K562 (cell line): Measurements from ENCODE around the gene C1orf167. TPM values are rescaled to one million over a fixed set of nuclear protein-coding genes. Genes with fewer than 3 reads are reported as not detected.

Experiments
- GTF2E2 ChIP-seq: fragments of 200-800 bp; sonication (Bioruptor generic); IDR thresholded peaks from 2 replicates; pipeline ENCODE4 v1.6.1; 2016; ENCODE audit warnings: missing genetic modification characterization, missing compliant biosample characterization
- HNRNPUL1 ChIP-seq: fragments of 200-400 bp; formaldehyde crosslinking; IDR thresholded peaks from 2 replicates; pipeline ENCODE4 v1.6.1; 2017; ENCODE audit warnings: low read length
- IFI16 ChIP-seq: fragments of 250-450 bp; sonication (Bioruptor Pico); IDR thresholded peaks from 2 replicates; pipeline ENCODE4 v2.1.2; 2022; ENCODE audit warnings: mild to moderate bottlenecking, inconsistent platforms
- MYBL2 ChIP-seq, 2 experiments: fragments of 450-650 bp in 1 of 2; sonication (generic) in 1 of 2; formaldehyde crosslinking in 1 of 2; IDR thresholded peaks; 2 replicates each; pipeline versions ENCODE4 v1.6.1 to v1.8.1; 2017 to 2022; ENCODE audit warnings: borderline replicate concordance in 1 of 2, inconsistent platforms in 1 of 2, low read depth in 1 of 2, mild to moderate bottlenecking in 1 of 2, missing genetic modification reagents in 1 of 2, moderate library complexity in 1 of 2
- NCOR1 ChIP-seq: fragments of 450-650 bp; IDR thresholded peaks from 2 replicates; pipeline ENCODE4 v1.6.1; 2016; ENCODE audit warnings: mild to moderate bottlenecking, moderate library complexity
- POLR2AphosphoS5 ChIP-seq: IDR thresholded peaks from 2 replicates; pipeline ENCODE4 v1.6.1; 2011; ENCODE audit warnings: mild to moderate bottlenecking, low read depth, low read length, moderate library complexity; ENCODE audit not compliant: control insufficient read depth, insufficient read depth
- PRMT5 ChIP-seq: sonication (generic); formaldehyde crosslinking; IDR thresholded peaks from 2 replicates; pipeline ENCODE4 v1.5.0; 2020; ENCODE audit warnings: missing genetic modification reagents
- RAD21 ChIP-seq, 2 experiments: fragments of 250-450 bp in 1 of 2; fragments of 450-650 bp in 1 of 2; sonication (Bioruptor Pico) in 1 of 2; formaldehyde crosslinking in 1 of 2; IDR thresholded peaks in 1 of 2; conservative IDR thresholded peaks in 1 of 2; 2 replicates each; pipeline versions ENCODE4 v1.4.0 to v1.8.0; 2020 to 2022; ENCODE audit warnings: mild to moderate bottlenecking in 2 of 2, moderate library complexity in 1 of 2
- TAF9B ChIP-seq: fragments of 450-650 bp; IDR thresholded peaks from 2 replicates; pipeline ENCODE4 v1.6.1; 2018; ENCODE audit warnings: mild to moderate bottlenecking; ENCODE audit not compliant: partially characterized antibody
- TGIF2 ChIP-seq: sonication (generic); formaldehyde crosslinking; IDR thresholded peaks from 2 replicates; pipeline ENCODE4 v1.8.1; 2022; ENCODE audit warnings: mild to moderate bottlenecking, missing genetic modification reagents, moderate library complexity
- U2AF1 ChIP-seq: fragments of 200-400 bp; formaldehyde crosslinking; optimal IDR thresholded peaks from 2 replicates; pipeline ENCODE3; 2017; ENCODE audit warnings: mild to moderate bottlenecking, low read depth, low read length, moderate library complexity
- ZNF175 ChIP-seq: fragments of 200-800 bp; sonication (Bioruptor generic); IDR thresholded peaks from 2 replicates; pipeline ENCODE4 v1.6.1; 2016; ENCODE audit warnings: low read depth, mild to moderate bottlenecking, missing genetic modification characterization, missing compliant biosample characterization
- ZNF436 ChIP-seq: fragments of 250-450, 450-650 bp; sonication (Bioruptor Pico); formaldehyde crosslinking; IDR thresholded peaks from 2 replicates; pipeline ENCODE4 v1.7.0; 2020; ENCODE audit warnings: mild to moderate bottlenecking
- polyA plus RNA-seq, 8 experiments: library from polyadenylated mRNA; depleted of rRNA in 4 of 8; stranded (reverse) in 5 of 8; unstranded in 3 of 8; fragments of >200 nt; fragmentation: Nextera tagmentation in 2 of 8; fragmentation: Illumina TruSeq in 1 of 8; extraction: Ambion mirVana in 2 of 8; extraction: Trizol in 1 of 8; gene quantifications; 2 replicates each; pipeline versions ENCODE4 v1.2.1 to v1.2.3, GENCODE V29; 2011 to 2014; ENCODE audit warnings: inconsistent platforms in 1 of 8, missing spikeins in 1 of 8
- total RNA-seq, 7 experiments: library from RNA; depleted of rRNA in 6 of 7; stranded (reverse); fragments of >200 nt in 6 of 7; fragmentation: Illumina TruSeq in 2 of 7; extraction: Trizol in 2 of 7; gene quantifications; 2 replicates each; pipeline versions ENCODE4 v1.2.1 to v1.2.3, GENCODE V29; 2011 to 2021; ENCODE audit warnings: low replicate concordance in 1 of 7
- TF ChIP-seq, protein P1 (sequence below): sonication (generic); formaldehyde crosslinking; IDR thresholded peaks from 2 replicates; pipeline ENCODE4 v1.8.0; 2022; ENCODE audit warnings: mild to moderate bottlenecking, missing genetic modification reagents
- TF ChIP-seq, protein P2 (sequence below): sonication (generic); formaldehyde crosslinking; IDR thresholded peaks from 2 replicates; pipeline ENCODE4 v1.9.0; 2022; ENCODE audit warnings: mild to moderate bottlenecking, missing genetic modification reagents
- TF ChIP-seq, protein P3 (sequence below): fragments of 200-400 bp; formaldehyde crosslinking; IDR thresholded peaks from 2 replicates; pipeline ENCODE4 v1.6.1; 2017; ENCODE audit warnings: mild to moderate bottlenecking, low read depth, low read length, moderate library complexity
- TF ChIP-seq, protein P4 (sequence below): fragments of 450-650 bp; formaldehyde crosslinking; IDR thresholded peaks from 2 replicates; pipeline ENCODE4 v1.4.0; 2022; ENCODE audit warnings: missing genetic modification characterization

The C1orf167 gene
- total and polyA plus RNA-seq, 9 of the 15 experiments (the other 6 are each of a cell fraction or from before 2014, with no cell fraction given): 0.22 to 0.86 (median 0.31) TPM; not detected in 2

DNA sequence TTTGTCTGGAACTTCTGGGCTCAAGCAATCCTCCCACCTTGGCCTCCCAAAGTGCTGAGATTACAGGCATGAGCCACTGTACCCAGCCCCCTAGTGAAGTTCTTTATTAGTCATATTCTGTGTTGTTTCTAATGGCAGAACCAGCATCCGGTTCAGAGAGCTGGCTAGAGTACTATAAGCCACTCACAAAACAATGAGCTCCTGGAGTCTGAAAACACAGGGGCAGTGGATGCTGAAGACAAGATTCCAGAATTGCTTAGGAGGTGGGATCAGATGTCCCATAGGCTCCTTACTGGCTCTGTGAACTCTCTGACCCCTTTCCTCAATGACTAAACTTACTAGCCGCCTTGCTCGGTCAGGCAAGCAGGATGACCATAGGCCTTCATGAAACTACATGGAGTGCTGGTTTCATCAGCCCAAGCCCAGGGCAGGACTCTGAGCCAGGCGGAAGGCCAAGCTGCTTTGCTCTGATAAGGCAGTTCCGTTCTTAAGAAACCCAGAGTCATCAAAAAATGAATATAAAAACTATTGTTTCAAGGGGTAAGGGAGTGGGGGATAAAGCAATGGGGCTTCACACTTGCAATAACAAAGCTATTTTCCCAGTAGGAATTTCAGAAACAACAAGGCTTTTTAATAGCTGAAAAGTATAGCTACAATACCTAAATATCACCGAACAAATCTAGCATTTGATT is 35.7 kb downstream of the C1orf167 start (continued):
- TF ChIP-seq MYBL2 (IDR thresholded peaks at IDR 0.05; ENCODE audit: low read depth) (no peak), MYBL2 (CRISPR knock-in tag; IDR thresholded peaks at IDR 0.05; ENCODE audit: borderline replicate concordance) (no peak), TAF9B (no peak), HNRNPUL1 (no peak), IFI16 (no peak), POLR2AphosphoS5 (peak; percentile 88), U2AF1 (no peak), TGIF2 (CRISPR knock-in tag) (no peak), NCOR1 (no peak), ZNF436 (CRISPR knock-in tag) (no peak; the same call in 1 of the 2 replicates), ZNF175 (peak; percentile 90), PRMT5 (CRISPR knock-in tag) (no peak), GTF2E2 (tag) (peak; percentile 84; the same call in 1 of the 2 replicates), RAD21 (CRISPR knock-in tag; conservative IDR thresholded peaks at IDR 0.05 in 1 of 2, IDR thresholded peaks at IDR 0.05 in 1 of 2) (peak; percentile 4 to 35; a peak in 2 of 4 replicates)
- TF ChIP-seq, protein P1, sequence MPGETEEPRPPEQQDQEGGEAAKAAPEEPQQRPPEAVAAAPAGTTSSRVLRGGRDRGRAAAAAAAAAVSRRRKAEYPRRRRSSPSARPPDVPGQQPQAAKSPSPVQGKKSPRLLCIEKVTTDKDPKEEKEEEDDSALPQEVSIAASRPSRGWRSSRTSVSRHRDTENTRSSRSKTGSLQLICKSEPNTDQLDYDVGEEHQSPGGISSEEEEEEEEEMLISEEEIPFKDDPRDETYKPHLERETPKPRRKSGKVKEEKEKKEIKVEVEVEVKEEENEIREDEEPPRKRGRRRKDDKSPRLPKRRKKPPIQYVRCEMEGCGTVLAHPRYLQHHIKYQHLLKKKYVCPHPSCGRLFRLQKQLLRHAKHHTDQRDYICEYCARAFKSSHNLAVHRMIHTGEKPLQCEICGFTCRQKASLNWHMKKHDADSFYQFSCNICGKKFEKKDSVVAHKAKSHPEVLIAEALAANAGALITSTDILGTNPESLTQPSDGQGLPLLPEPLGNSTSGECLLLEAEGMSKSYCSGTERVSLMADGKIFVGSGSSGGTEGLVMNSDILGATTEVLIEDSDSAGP: no peak
- TF ChIP-seq, protein P2, sequence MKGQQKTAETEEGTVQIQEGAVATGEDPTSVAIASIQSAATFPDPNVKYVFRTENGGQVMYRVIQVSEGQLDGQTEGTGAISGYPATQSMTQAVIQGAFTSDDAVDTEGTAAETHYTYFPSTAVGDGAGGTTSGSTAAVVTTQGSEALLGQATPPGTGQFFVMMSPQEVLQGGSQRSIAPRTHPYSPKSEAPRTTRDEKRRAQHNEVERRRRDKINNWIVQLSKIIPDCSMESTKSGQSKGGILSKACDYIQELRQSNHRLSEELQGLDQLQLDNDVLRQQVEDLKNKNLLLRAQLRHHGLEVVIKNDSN: no peak
- TF ChIP-seq, protein P3, sequence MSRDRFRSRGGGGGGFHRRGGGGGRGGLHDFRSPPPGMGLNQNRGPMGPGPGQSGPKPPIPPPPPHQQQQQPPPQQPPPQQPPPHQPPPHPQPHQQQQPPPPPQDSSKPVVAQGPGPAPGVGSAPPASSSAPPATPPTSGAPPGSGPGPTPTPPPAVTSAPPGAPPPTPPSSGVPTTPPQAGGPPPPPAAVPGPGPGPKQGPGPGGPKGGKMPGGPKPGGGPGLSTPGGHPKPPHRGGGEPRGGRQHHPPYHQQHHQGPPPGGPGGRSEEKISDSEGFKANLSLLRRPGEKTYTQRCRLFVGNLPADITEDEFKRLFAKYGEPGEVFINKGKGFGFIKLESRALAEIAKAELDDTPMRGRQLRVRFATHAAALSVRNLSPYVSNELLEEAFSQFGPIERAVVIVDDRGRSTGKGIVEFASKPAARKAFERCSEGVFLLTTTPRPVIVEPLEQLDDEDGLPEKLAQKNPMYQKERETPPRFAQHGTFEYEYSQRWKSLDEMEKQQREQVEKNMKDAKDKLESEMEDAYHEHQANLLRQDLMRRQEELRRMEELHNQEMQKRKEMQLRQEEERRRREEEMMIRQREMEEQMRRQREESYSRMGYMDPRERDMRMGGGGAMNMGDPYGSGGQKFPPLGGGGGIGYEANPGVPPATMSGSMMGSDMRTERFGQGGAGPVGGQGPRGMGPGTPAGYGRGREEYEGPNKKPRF: no peak
- TF ChIP-seq, protein P4, sequence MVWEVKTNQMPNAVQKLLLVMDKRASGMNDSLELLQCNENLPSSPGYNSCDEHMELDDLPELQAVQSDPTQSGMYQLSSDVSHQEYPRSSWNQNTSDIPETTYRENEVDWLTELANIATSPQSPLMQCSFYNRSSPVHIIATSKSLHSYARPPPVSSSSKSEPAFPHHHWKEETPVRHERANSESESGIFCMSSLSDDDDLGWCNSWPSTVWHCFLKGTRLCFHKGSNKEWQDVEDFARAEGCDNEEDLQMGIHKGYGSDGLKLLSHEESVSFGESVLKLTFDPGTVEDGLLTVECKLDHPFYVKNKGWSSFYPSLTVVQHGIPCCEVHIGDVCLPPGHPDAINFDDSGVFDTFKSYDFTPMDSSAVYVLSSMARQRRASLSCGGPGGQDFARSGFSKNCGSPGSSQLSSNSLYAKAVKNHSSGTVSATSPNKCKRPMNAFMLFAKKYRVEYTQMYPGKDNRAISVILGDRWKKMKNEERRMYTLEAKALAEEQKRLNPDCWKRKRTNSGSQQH (CRISPR knock-in tag): no peak; the same call in 1 of the 2 replicates
